Psoas muscle (tissue), 8 donors: ENCODE data around the gene ENTPD2. TPM values are rescaled to one million over a fixed set of nuclear protein-coding genes. Genes with fewer than 3 reads are reported as not detected.

Experiments used
- ATAC-seq, 4 donors: fragments of 200-7000 bp; cut with Tn5 transposase; one replicate each; pipeline ENCODE4 v1.9.1; 2020; ENCODE audit warnings: moderate library complexity in 3 of 4, mild to moderate bottlenecking in 2 of 4
- DNase-seq, 2 donors: peaks; one replicate each; pipeline ENCODE4 v3.0.0-alpha.2; 2020
- H3K27ac ChIP-seq: fragments of 200-600 bp; one replicate; pipeline ENCODE4 v1.8.0; 2022
- H3K27me3 ChIP-seq, 3 donors: fragments of 200-600 bp in 1 of 3; one replicate each; pipeline versions ENCODE4 v1.6.1 to v1.8.0; 2013 to 2022; ENCODE audit warnings: low read length in 2 of 3, mild to moderate bottlenecking in 2 of 3, moderate library complexity in 1 of 3; ENCODE audit not compliant: insufficient read depth in 3 of 3
- H3K36me3 ChIP-seq, 2 donors: fragments of 200-600 bp in 1 of 2; one replicate each; pipeline versions ENCODE4 v1.6.1 to v1.8.0; 2013 to 2022; ENCODE audit warnings: low read depth in 1 of 2, mild to moderate bottlenecking in 1 of 2, moderate library complexity in 1 of 2; ENCODE audit not compliant: insufficient read depth in 1 of 2
- H3K4me1 ChIP-seq: fragments of 200-600 bp; one replicate; pipeline ENCODE4 v1.8.0; 2022
- H3K4me3 ChIP-seq: fragments of 200-600 bp; one replicate; pipeline ENCODE4 v1.8.0; 2022; ENCODE audit warnings: mild to moderate bottlenecking
- H3K9me3 ChIP-seq: fragments of 200-600 bp; one replicate; pipeline ENCODE4 v1.8.0; 2022
- CTCF ChIP-seq: fragments of 200-600 bp; IDR thresholded peaks from one replicate; pipeline ENCODE4 v1.8.0; 2022; ENCODE audit warnings: antibody characterized with exemption
- WGBS, 3 donors: extraction: QIAGEN DNeasy Blood & Tissue Kit; methylation state at CpG; one replicate each; pipeline versions ENCODE4 v1.1.6 to v1.1.7; 2013; 5-methylcytosine and 5-hydroxymethylcytosine counted together
- intact Hi-C, 2 donors: fragments of 100-400 bp; cut with DNase I; formaldehyde crosslinking; loops; one replicate each; pipeline versions ENCODE4 v1.11.0 to v1.14.2; 2022
- polyA plus RNA-seq, 3 donors: library from polyadenylated mRNA; stranded (reverse); fragments of 200-250 nt; gene quantifications; one replicate each; pipeline ENCODE4 v1.2.3, GENCODE V29; 2013
- total RNA-seq, 4 donors: library from RNA; stranded (reverse); fragmentation: NEBNext Ultra II Directional in 2 of 4; extraction: Animal tissue kit (Norgen Biotek cat#: 25700) in 2 of 4; gene quantifications; one replicate each; pipeline versions ENCODE4 v1.2.1 to v1.2.4, GENCODE V29; 2021 to 2023
- donor health status: healthy with polysubstance abuse.
- donor health status: DM: no; HTN: no; CAD: no; lungs with moderate emphysema.
- donor health status: Bipolar disorder and iron deficiency.
- donor health status: healthy.
- donor health status: DM: yes; HTN: yes; CAD: no.
- donor health status: DM: no; HTN: no; CAD: no.
- donor health status: DM: no; HTN: no; CAD: no.
- donor health status: DM: yes; HTN: yes; CAD: no.

The ENTPD2 gene
- total and polyA plus RNA-seq, 7 donors, result 0.17 to 1.4 (median 0.59) TPM

GRCh38 chr9:137025517-137025966 lies 28.3 kb downstream of the ENTPD2 start:
- H3K4me3 ChIP-seq, result no peak overlapping the region
- TF ChIP-seq CTCF, result no peak
- no peak for ATAC-seq
- WGBS, 3 donors, result 64 to 88% (median 75%) methylated on average over 18 to 21 of the region's 21 CpGs
- intact Hi-C loops, result loop anchor here (5.0 to 10.0 kb wide), 2 partner anchors 178 to 181 kb away; partner anchors contain the start of genes PHPT1 (in 2 of the 2) and AJM1 (in 1 of the 2)
- H3K27me3 ChIP-seq, result no peaks in the 10 kb centered on the region
- H3K9me3 ChIP-seq, result no peaks in the 10 kb centered on the region
- H3K36me3 ChIP-seq, result peaks cover 0 to 10% of the 10 kb centered on the region in 2 donors
- no peak overlapping the region for H3K27ac ChIP-seq
- peaks cover 21% of the 10 kb centered on the region for H3K4me1 ChIP-seq
- DNase-seq, result no peak

GRCh38 chr9:137023583-137023991 lies 30.3 kb downstream of the ENTPD2 start:
- TF ChIP-seq CTCF, result no peak

GRCh38 chr9:137023157-137023556 lies 30.7 kb downstream of the ENTPD2 start:
- H3K9me3 ChIP-seq, result no peaks in the 10 kb centered on the region
- no peak overlapping the region for H3K4me3 ChIP-seq
- no peak for DNase-seq
- H3K27me3 ChIP-seq, result no peaks in the 10 kb centered on the region
- H3K4me1 ChIP-seq, result peaks cover 11% of the 10 kb centered on the region
- no peak for ATAC-seq
- intact Hi-C loops, result loop anchor here in 1 of 2 donors (10.0 kb wide), 1 partner anchor 178 kb away; the partner anchor contains the start of genes AJM1 and PHPT1
- H3K27ac ChIP-seq, result no peak overlapping the region
- WGBS, 3 donors, result 79 to 95% (median 87%) methylated on average over 4 to 7 of the region's 7 CpGs
- H3K36me3 ChIP-seq, result peaks cover 0 to 18% of the 10 kb centered on the region in 2 donors
- no peak for TF ChIP-seq CTCF

More at GRCh38 chr9:137023583-137023991, 30.3 kb downstream of the ENTPD2 start:
- Histone ChIP-seq H3K9me3 (no peaks in the 10 kb centered on the region), H3K36me3 (peaks cover 0 to 18% of the 10 kb centered on the region in 2 donors), H3K4me1 (peaks cover 12% of the 10 kb centered on the region), H3K27me3 (no peaks in the 10 kb centered on the region), H3K4me3 (no peak overlapping the region), H3K27ac (no peak overlapping the region)
- intact Hi-C loops, result loop anchor here in 1 of 2 donors (10.0 kb wide), 1 partner anchor 179 kb away; the partner anchor contains the start of genes AJM1 and PHPT1
- no peak for DNase-seq
- no peak for ATAC-seq
- 67 to 77% (median 70%) methylated on average over 13 to 15 of the region's 15 CpGs for WGBS, 3 donors

- intact Hi-C loops, result loop anchor here in 1 of 2 donors (10.0 kb wide), 1 partner anchor 178 kb away; the partner anchor contains the start of genes AJM1 and PHPT1
- WGBS, 3 donors, result 89 to 94% (median 94%) methylated on average over 23 of the region's 23 CpGs
Measured at GRCh38 chr9:137022662-137023008, 31.2 kb downstream of the ENTPD2 start.

More at GRCh38 chr9:137022662-137023008, 31.2 kb downstream of the ENTPD2 start:
- H3K9me3 ChIP-seq, result no peaks in the 10 kb centered on the region
- no peak overlapping the region for H3K4me3 ChIP-seq
- no peak overlapping the region for H3K27ac ChIP-seq
- no peaks in the 10 kb centered on the region for H3K27me3 ChIP-seq
- peaks cover 11% of the 10 kb centered on the region for H3K4me1 ChIP-seq
- no peak for TF ChIP-seq CTCF
- ATAC-seq, result no peak
- peaks cover 0 to 21% of the 10 kb centered on the region in 2 donors for H3K36me3 ChIP-seq
- no peak for DNase-seq
